Activated naive CD4-positive, alpha-beta T cell treated with anti-CD3 and anti-CD28 coated beads for 36 hours (primary cell): ENCODE data around the gene TPST1. TPM values are rescaled to one million over a fixed set of nuclear protein-coding genes. Genes with fewer than 3 reads are reported as not detected.
"Not testable (repeated sequence)": the region's sequence is repeated elsewhere in the genome, so short reads cannot be mapped to it uniquely, and the experiment has no call there.

Experiments used
- CTCF ChIA-PET: fragments of 350-600 bp; sonication (Branson Sonifier 250); formaldehyde crosslinking; loops from one replicate; lab custom pipeline; 2021; ENCODE audit warnings: antibody characterized with exemption; lab: Charles Lee
- DNase-seq: peaks from one replicate; pipeline ENCODE4 v3.0.0-alpha.2; 2020
- H3K27ac Mint-ChIP-seq: one replicate; pipeline ENCODE4 v1.8.0; 2021; ENCODE audit warnings: mild to moderate bottlenecking, mixed read lengths
- H3K27me3 Mint-ChIP-seq: one replicate; pipeline ENCODE4 v1.8.0; 2021; ENCODE audit warnings: low read depth, mixed read lengths
- H3K36me3 Mint-ChIP-seq: one replicate; pipeline ENCODE4 v1.8.0; 2021; ENCODE audit warnings: low read depth, mixed read lengths
- H3K4me1 Mint-ChIP-seq: one replicate; pipeline ENCODE4 v1.8.0; 2021; ENCODE audit warnings: low read depth, mixed read lengths
- H3K4me3 Mint-ChIP-seq: one replicate; pipeline ENCODE4 v1.8.0; 2021; ENCODE audit warnings: mild to moderate bottlenecking, moderate library complexity, mixed read lengths
- H3K9me3 Mint-ChIP-seq: one replicate; pipeline ENCODE4 v1.8.0; 2021; ENCODE audit warnings: mixed read lengths
- intact Hi-C: fragments of 100-400 bp; cut with micrococcal nuclease; formaldehyde crosslinking; loops from one replicate; pipeline ENCODE4 v1.15.1; 2023
- total RNA-seq, 2 experiments: library from RNA; stranded (reverse); gene quantifications; one replicate each; pipeline ENCODE4 v1.2.3, GENCODE V29; 2021

TPST1 gene
- total RNA-seq, 2 experiments from 2014 or later, result 1.9 to 3.8 TPM

GRCh38 chr7:66385191-66385905 is 180.2 kb downstream of the TPST1 start:
- H3K4me1 Mint-ChIP-seq, H3K9me3 Mint-ChIP-seq, H3K4me3 Mint-ChIP-seq, H3K36me3 Mint-ChIP-seq, H3K27me3 Mint-ChIP-seq, DNase-seq, intact Hi-C loops, CTCF ChIA-PET, H3K27ac Mint-ChIP-seq: not testable (repeated sequence)

GRCh38 chr7:66395128-66395571 is 190.0 kb downstream of the TPST1 start:
- H3K9me3 Mint-ChIP-seq, H3K27me3 Mint-ChIP-seq, H3K27ac Mint-ChIP-seq, H3K4me1 Mint-ChIP-seq, H3K4me3 Mint-ChIP-seq, CTCF ChIA-PET, H3K36me3 Mint-ChIP-seq, intact Hi-C loops, DNase-seq: not testable (repeated sequence)

GRCh38 chr7:66396052-66396451 is 190.9 kb downstream of the TPST1 start:
- H3K4me1 Mint-ChIP-seq, H3K36me3 Mint-ChIP-seq, intact Hi-C loops, H3K9me3 Mint-ChIP-seq, H3K27ac Mint-ChIP-seq, CTCF ChIA-PET, H3K27me3 Mint-ChIP-seq, H3K4me3 Mint-ChIP-seq, DNase-seq: not testable (repeated sequence)

- CTCF ChIA-PET, H3K27me3 Mint-ChIP-seq, H3K27ac Mint-ChIP-seq, intact Hi-C loops, H3K9me3 Mint-ChIP-seq, DNase-seq, H3K4me3 Mint-ChIP-seq, H3K4me1 Mint-ChIP-seq: not testable (repeated sequence)
- peaks cover 11% of the 10 kb centered on the region for H3K36me3 Mint-ChIP-seq
Observed at GRCh38 chr7:66398841-66399240, 193.7 kb downstream of the TPST1 start.

GRCh38 chr7:66399566-66399965 is 194.4 kb downstream of the TPST1 start:
- Mint-ChIP-seq H3K27me3 (no peaks in the 10 kb centered on the region), H3K9me3 (peaks cover 6% of the 10 kb centered on the region), H3K27ac (no peak overlapping the region), H3K36me3 (peaks cover 11% of the 10 kb centered on the region), H3K4me3 (no peak overlapping the region), H3K4me1 (no peaks in the 10 kb centered on the region)
- intact Hi-C loops, result no loop called here
- CTCF ChIA-PET, result no interaction called here
- no peak for DNase-seq

- no peaks in the 10 kb centered on the region for H3K27me3 Mint-ChIP-seq
- DNase-seq, result no peak
- H3K9me3 Mint-ChIP-seq, result peaks cover 6% of the 10 kb centered on the region
- H3K27ac Mint-ChIP-seq, result no peak overlapping the region
- intact Hi-C loops, result no loop called here
- CTCF ChIA-PET, result no interaction called here
- H3K4me3 Mint-ChIP-seq, result no peak overlapping the region
- peaks cover 11% of the 10 kb centered on the region for H3K36me3 Mint-ChIP-seq
- no peaks in the 10 kb centered on the region for H3K4me1 Mint-ChIP-seq
Observed at GRCh38 chr7:66400400-66400799, 195.3 kb downstream of the TPST1 start.

GRCh38 chr7:66401126-66401525 is 196.0 kb downstream of the TPST1 start:
- peaks cover 11% of the 10 kb centered on the region for H3K36me3 Mint-ChIP-seq
- H3K4me1 Mint-ChIP-seq, intact Hi-C loops, H3K4me3 Mint-ChIP-seq, H3K27me3 Mint-ChIP-seq, H3K27ac Mint-ChIP-seq, H3K9me3 Mint-ChIP-seq, DNase-seq: not testable (repeated sequence)
- CTCF ChIA-PET, result interaction anchor here (1.0 kb wide), 1 partner anchor 13 kb away, joined by 3 read pairs; no protein-coding TSS in a partner anchor

- peaks cover 11% of the 10 kb centered on the region for H3K36me3 Mint-ChIP-seq
- intact Hi-C loops, H3K27ac Mint-ChIP-seq, H3K4me1 Mint-ChIP-seq, H3K27me3 Mint-ChIP-seq, H3K4me3 Mint-ChIP-seq, DNase-seq, H3K9me3 Mint-ChIP-seq: not testable (repeated sequence)
- CTCF ChIA-PET, result interaction anchor here (1.0 kb wide), 1 partner anchor 12 kb away, joined by 3 read pairs; no protein-coding TSS in a partner anchor
Observed at GRCh38 chr7:66401932-66402331, 196.8 kb downstream of the TPST1 start.

- H3K27ac Mint-ChIP-seq, result no peak overlapping the region
- peaks cover 11% of the 10 kb centered on the region for H3K36me3 Mint-ChIP-seq
- CTCF ChIA-PET, result no interaction called here
- no peaks in the 10 kb centered on the region for H3K4me1 Mint-ChIP-seq
- DNase-seq, result no peak
- H3K4me3 Mint-ChIP-seq, result no peak overlapping the region
- intact Hi-C loops, result no loop called here
- H3K9me3 Mint-ChIP-seq, result peaks cover 6% of the 10 kb centered on the region
- no peaks in the 10 kb centered on the region for H3K27me3 Mint-ChIP-seq
Observed at GRCh38 chr7:66403564-66403963, 198.4 kb downstream of the TPST1 start.

GRCh38 chr7:66409493-66409892 is 204.4 kb downstream of the TPST1 start:
- no peak overlapping the region for H3K27ac Mint-ChIP-seq
- H3K9me3 Mint-ChIP-seq, result no peaks in the 10 kb centered on the region
- no peaks in the 10 kb centered on the region for H3K36me3 Mint-ChIP-seq
- intact Hi-C loops, result no loop called here
- no peaks in the 10 kb centered on the region for H3K27me3 Mint-ChIP-seq
- CTCF ChIA-PET, result no interaction called here
- peaks cover 6% of the 10 kb centered on the region for H3K4me1 Mint-ChIP-seq
- DNase-seq, result no peak
- no peak overlapping the region for H3K4me3 Mint-ChIP-seq

Other genes starting within 250 kb of the TPST1 start
- 10 to 100 TPM; 42.8 to 44.0 TPM for gene GUSB, start 223.1 kb upstream of the TPST1 start, total RNA-seq
- gene ASL, start 129.5 kb upstream of the TPST1 start, total RNA-seq, result 10 to 100 TPM; 12.7 to 13.6 TPM
- 10 to 100 TPM; 18.5 to 19.6 TPM for gene CRCP, start 90.5 kb upstream of the TPST1 start, total RNA-seq